K562 (cell line): Measurements from ENCODE around the gene CSNK1A1. TPM values are rescaled to one million over a fixed set of nuclear protein-coding genes. Genes with fewer than 3 reads are reported as not detected.

Source experiments
- CCAR2 ChIP-seq: fragments of 200-400 bp; formaldehyde crosslinking; IDR thresholded peaks from 2 replicates; pipeline ENCODE4 v1.6.1; 2017; ENCODE audit warnings: mild to moderate bottlenecking, low read depth, low read length
- GTF2E2 ChIP-seq: fragments of 200-800 bp; sonication (Bioruptor generic); IDR thresholded peaks from 2 replicates; pipeline ENCODE4 v1.6.1; 2016; ENCODE audit warnings: missing genetic modification characterization, missing compliant biosample characterization
- NR2C1 ChIP-seq, 2 experiments: fragments of 450-650 bp; IDR thresholded peaks; 2 replicates each; pipeline ENCODE4 v1.6.1; 2017; ENCODE audit warnings: mild to moderate bottlenecking in 2 of 2, antibody characterized with exemption in 1 of 2, inconsistent platforms in 1 of 2, missing compliant biosample characterization in 1 of 2, missing genetic modification characterization in 1 of 2
- PKNOX1 ChIP-seq: fragments of 450-650 bp; IDR thresholded peaks from 2 replicates; pipeline ENCODE4 v1.6.1; 2016
- POLR2AphosphoS5 ChIP-seq: IDR thresholded peaks from 2 replicates; pipeline ENCODE4 v1.6.1; 2011; ENCODE audit warnings: mild to moderate bottlenecking, low read depth, low read length, moderate library complexity; ENCODE audit not compliant: control insufficient read depth, insufficient read depth
- RCOR1 ChIP-seq, 2 experiments: IDR thresholded peaks; 2 replicates each; pipeline ENCODE4 v1.6.1; 2012; ENCODE audit warnings: low read depth in 2 of 2, low read length in 2 of 2, borderline replicate concordance in 1 of 2, improper control_type of control experiment in 1 of 2
- ZBTB17 ChIP-seq: fragments of 450-650 bp; formaldehyde crosslinking; IDR thresholded peaks from 2 replicates; pipeline ENCODE4 v1.4.0; 2020; ENCODE audit warnings: mild to moderate bottlenecking
- ZBTB43 ChIP-seq: sonication (generic); formaldehyde crosslinking; IDR thresholded peaks from 2 replicates; pipeline ENCODE4 v1.8.0; 2023; ENCODE audit warnings: mild to moderate bottlenecking, missing genetic modification reagents
- ZNF175 ChIP-seq: fragments of 200-800 bp; sonication (Bioruptor generic); IDR thresholded peaks from 2 replicates; pipeline ENCODE4 v1.6.1; 2016; ENCODE audit warnings: low read depth, mild to moderate bottlenecking, missing genetic modification characterization, missing compliant biosample characterization
- polyA plus RNA-seq, 8 experiments: library from polyadenylated mRNA; depleted of rRNA in 4 of 8; stranded (reverse) in 5 of 8; unstranded in 3 of 8; fragments of >200 nt; fragmentation: Nextera tagmentation in 2 of 8; fragmentation: Illumina TruSeq in 1 of 8; extraction: Ambion mirVana in 2 of 8; extraction: Trizol in 1 of 8; gene quantifications; 2 replicates each; pipeline versions ENCODE4 v1.2.1 to v1.2.3, GENCODE V29; 2011 to 2014; ENCODE audit warnings: inconsistent platforms in 1 of 8, missing spikeins in 1 of 8
- total RNA-seq, 7 experiments: library from RNA; depleted of rRNA in 6 of 7; stranded (reverse); fragments of >200 nt in 6 of 7; fragmentation: Illumina TruSeq in 2 of 7; extraction: Trizol in 2 of 7; gene quantifications; 2 replicates each; pipeline versions ENCODE4 v1.2.1 to v1.2.3, GENCODE V29; 2011 to 2021; ENCODE audit warnings: low replicate concordance in 1 of 7

The CSNK1A1 gene
- total and polyA plus RNA-seq, 9 of the 15 experiments (the other 6 are each of a cell fraction or from before 2014, with no cell fraction given): 49.1 to 196 (median 154) TPM

GRCh38 chr5:149486726-149487635 lies 64.3 kb downstream of the CSNK1A1 start (continued):
- TF ChIP-seq ZBTB17 (CRISPR knock-in tag): no peak
- TF ChIP-seq NR2C1 (IDR thresholded peaks at IDR 0.05): no peak
- no peak for TF ChIP-seq NR2C1 (tag; IDR thresholded peaks at IDR 0.05)
- peak; percentile 51 for TF ChIP-seq PKNOX1
- no peak for TF ChIP-seq ZBTB43
- TF ChIP-seq RCOR1 (IDR thresholded peaks at IDR 0.05; ENCODE audit: borderline replicate concordance in 1 of 2, low read depth in 2 of 2, low read length in 2 of 2): no peak
- no peak for TF ChIP-seq ZNF175 (CRISPR knock-in tag)
- TF ChIP-seq POLR2AphosphoS5: no peak
- TF ChIP-seq CCAR2: no peak
- TF ChIP-seq GTF2E2: no peak
- TF ChIP-seq, all 486 proteins: peak for 3
